GM20431 (cell line): ENCODE results near the gene LY6G5B.
"Not testable (repeated sequence)": the region's sequence is repeated elsewhere in the genome, so short reads cannot be mapped to it uniquely, and the experiment has no call there.

Experiments used
- in situ Hi-C: fragments of 300-500 bp; cut with MseI, MboI; formaldehyde crosslinking; loops from one replicate; pipeline ENCODE4 v1.15.0; 2020; ENCODE audit warnings: low sequenced_read_pairs; ENCODE audit not compliant: unreplicated experiment

Gene LY6G5B

GRCh38 chr6:31687860-31688693 lies 18.3 kb downstream of the LY6G5B start:
- in situ Hi-C loops, result no loop called here

- in situ Hi-C loops, result no loop called here
These were observed 19.7 kb downstream of the LY6G5B start for GRCh38 chr6:31689249-31690110.

- in situ Hi-C loops, result no loop called here
These were observed 20.7 kb downstream of the LY6G5B start for GRCh38 chr6:31690231-31691077.

GRCh38 chr6:31691078-31691463 lies 21.3 kb downstream of the LY6G5B start:
- in situ Hi-C loops, result no loop called here

- in situ Hi-C loops, result no loop called here
These were observed 21.9 kb downstream of the LY6G5B start for GRCh38 chr6:31691564-31692108.

GRCh38 chr6:31692353-31692752 lies 22.6 kb downstream of the LY6G5B start:
- in situ Hi-C loops, result no loop called here

GRCh38 chr6:31692886-31693285 lies 23.1 kb downstream of the LY6G5B start:
- in situ Hi-C loops, result no loop called here

- in situ Hi-C loops, result no loop called here
These were observed 23.8 kb downstream of the LY6G5B start for GRCh38 chr6:31693535-31693934.

- in situ Hi-C loops, result no loop called here
These were observed 27.8 kb downstream of the LY6G5B start for GRCh38 chr6:31697555-31697954.

GRCh38 chr6:31700740-31701401 lies 31.1 kb downstream of the LY6G5B start:
- in situ Hi-C loops, result no loop called here

- in situ Hi-C loops, result no loop called here
These were observed 32.1 kb downstream of the LY6G5B start for GRCh38 chr6:31701666-31702404.

GRCh38 chr6:31702405-31702818 lies 32.6 kb downstream of the LY6G5B start:
- in situ Hi-C loops, result no loop called here

- in situ Hi-C loops, result no loop called here
These were observed 33.3 kb downstream of the LY6G5B start, which contains the start of gene ABHD16A for GRCh38 chr6:31702819-31703716. Gene ABHD16A (minus strand): TSS chr6:31703324. CDS start chr6:31703281, 43 bp downstream.

GRCh38 chr6:31705931-31706330 lies 36.2 kb downstream of the LY6G5B start:
- in situ Hi-C loops, result no loop called here

- in situ Hi-C loops, result no loop called here
These were observed 36.8 kb downstream of the LY6G5B start, which contains the start of gene LY6G6F for GRCh38 chr6:31706599-31706998. Gene LY6G6F (plus strand): TSS chr6:31706866. CDS start chr6:31706907, 41 bp downstream.

GRCh38 chr6:31707701-31708100 lies 37.9 kb downstream of the LY6G5B start:
- in situ Hi-C loops, result no loop called here

GRCh38 chr6:31708224-31708623 lies 38.4 kb downstream of the LY6G5B start:
- in situ Hi-C loops, result no loop called here

GRCh38 chr6:31709157-31709556 lies 39.4 kb downstream of the LY6G5B start:
- in situ Hi-C loops, result not testable (repeated sequence)
